Fibroblast of skin of left quadriceps (primary cell): ENCODE results near the gene TMEM270.

Source experiments
- DNase-seq, 2 experiments: peaks; one replicate each; pipeline ENCODE4 v3.0.0-alpha.2; 2013; ENCODE audit warnings: low read depth in 2 of 2

TMEM270 gene

DNA sequence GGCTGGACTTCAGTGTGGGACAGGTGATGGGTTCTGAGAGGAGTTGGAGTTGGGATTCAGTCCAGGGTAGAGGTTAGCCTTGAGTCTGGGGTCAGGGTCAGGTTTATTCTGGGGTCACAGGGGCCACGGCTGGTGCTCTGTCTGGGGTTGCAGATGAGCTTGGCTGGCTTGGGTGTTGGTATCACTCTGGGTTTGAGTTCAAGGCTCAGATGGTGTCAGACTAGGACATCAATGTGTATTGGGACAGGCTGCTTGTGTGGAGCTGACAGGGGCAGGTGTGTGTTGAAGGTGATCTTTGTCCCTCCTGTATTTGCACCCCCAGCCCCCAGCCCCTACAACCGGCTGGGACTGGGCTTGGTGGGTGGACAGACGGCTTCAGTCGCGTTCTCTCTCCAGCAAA lies 26.8 kb downstream of the TMEM270 start:
- no peak for DNase-seq

DNA sequence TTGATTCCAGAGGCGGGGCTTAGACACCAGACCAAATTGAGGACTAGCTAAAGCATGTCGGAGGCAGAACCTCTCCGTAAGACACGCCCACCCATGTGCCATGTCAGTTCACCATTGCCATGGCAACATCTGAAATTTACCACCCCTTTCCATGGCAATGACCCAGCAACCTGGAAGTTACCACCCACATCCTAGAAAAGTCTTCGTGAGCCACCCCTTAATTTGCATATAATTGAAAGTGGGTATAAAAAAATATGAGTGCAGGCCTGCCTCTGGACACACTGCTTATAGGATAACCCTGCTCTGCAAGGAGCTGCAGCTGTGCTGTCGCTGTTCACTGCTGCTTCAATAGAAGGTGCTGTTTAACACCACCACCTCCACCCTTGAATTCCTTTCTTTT lies 28.0 kb downstream of the TMEM270 start:
- DNase-seq, result no peak

DNA sequence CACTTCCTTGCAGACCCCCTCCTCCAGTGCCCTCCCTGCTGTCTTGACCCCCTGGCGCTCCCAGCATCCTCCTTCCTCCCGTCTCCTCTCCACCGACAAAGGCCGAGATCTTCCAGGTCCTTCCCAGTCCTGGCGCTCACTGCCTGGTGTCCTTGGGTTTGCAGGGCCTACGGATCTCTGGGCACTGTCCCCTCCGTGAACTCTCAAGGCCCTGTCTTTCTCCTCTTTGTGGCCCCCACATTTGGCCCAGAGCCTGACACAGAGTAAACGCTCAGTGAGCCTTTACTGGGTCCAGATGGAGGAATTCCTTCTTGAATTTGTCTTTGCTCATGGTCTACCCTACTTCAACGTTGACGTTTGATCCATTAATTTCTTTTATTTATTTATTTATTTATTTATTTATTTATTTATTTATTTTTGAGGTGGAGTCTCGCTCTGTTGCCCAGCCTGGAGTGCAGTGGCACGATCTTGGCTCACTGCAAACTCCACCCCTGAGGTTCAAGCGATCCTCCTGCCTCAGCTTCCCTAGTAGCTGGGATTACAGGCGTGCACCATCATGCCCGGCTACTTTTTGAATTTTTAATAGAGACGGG lies 29.7 kb downstream of the TMEM270 start:
- no peak for DNase-seq

DNA sequence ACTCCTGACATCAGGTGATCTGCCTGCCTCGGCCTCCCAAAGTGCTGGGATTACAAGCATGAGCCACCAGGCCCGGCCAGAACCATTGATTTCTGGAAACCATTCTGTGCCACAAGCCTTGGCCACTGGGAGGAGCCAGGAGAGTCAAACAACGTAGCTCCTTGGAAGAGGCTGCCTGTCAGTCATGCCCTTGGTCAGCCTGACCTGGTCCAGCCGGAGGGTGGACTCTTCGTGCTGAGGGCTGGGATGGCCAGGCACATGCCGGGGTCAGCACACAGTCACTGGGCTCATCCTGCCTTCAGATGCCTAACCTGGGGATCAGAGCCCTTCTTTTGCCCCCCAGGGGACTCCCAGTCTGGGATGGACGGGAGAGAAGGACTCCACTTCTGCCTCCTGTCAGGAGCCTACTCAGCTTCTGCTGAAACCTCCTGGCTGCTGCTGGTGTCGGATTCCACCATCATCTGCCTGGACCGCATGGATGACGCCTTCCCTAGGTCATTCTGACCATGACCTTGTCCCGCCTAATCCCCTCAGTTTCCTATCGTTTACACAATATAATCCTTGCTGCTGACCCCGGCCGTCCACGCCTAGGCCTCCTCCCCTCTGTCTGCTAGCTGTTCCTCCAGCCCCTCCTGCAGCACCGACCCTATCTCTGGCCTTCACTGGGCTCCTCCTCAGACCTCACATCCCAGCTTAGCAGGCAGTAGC lies 30.4 kb downstream of the TMEM270 start:
- DNase-seq, result no peak

DNA sequence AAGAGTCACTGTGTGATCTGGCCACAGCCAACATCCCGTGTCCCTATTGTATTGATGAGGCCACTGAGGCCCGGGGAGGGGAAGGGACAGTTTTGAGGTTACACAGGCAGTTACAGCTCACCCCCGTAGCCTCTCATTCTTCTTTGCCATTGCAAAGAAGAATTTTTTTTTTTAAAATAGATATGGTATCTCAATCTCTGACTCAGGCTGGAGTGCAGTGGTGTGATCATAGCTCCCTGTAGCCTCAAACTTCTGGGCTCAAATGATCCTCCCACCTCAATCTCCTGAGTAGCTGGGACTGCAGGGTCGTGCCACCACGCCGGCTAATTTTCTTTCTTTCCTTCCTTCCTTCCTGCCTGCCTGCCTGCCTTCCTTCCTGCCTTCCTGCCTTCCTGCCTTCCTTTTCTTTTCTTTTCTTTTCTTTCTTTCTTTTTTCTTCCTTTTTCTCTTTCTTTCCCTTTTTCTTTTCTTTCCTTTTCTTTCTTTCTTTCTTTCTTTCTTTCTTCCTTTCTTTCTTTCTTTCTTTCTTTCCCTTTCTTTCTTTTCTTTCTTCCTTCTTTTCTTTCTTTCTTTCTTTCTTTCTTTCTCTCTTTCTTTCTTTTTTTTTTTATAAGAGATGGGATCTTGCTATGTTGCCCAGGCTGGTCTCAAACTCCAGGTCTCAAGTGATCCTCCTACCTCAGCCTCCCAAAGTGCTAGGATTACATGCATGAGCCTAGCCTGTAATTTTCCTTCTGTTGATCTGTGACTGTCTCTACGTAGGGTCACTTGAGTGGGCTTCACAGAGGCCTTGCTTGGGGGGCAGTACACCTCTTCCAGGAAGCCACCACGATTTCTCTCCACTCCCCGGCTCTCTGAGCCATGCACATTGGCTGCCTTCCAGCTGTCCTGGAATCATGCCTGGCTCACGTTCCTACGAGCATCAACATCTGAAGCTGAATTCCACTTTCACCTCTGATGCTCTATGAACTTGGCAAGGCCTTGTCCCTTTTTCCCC lies 31.3 kb downstream of the TMEM270 start:
- peak in 1 of 2 experiments; percentile 43 for DNase-seq

DNA sequence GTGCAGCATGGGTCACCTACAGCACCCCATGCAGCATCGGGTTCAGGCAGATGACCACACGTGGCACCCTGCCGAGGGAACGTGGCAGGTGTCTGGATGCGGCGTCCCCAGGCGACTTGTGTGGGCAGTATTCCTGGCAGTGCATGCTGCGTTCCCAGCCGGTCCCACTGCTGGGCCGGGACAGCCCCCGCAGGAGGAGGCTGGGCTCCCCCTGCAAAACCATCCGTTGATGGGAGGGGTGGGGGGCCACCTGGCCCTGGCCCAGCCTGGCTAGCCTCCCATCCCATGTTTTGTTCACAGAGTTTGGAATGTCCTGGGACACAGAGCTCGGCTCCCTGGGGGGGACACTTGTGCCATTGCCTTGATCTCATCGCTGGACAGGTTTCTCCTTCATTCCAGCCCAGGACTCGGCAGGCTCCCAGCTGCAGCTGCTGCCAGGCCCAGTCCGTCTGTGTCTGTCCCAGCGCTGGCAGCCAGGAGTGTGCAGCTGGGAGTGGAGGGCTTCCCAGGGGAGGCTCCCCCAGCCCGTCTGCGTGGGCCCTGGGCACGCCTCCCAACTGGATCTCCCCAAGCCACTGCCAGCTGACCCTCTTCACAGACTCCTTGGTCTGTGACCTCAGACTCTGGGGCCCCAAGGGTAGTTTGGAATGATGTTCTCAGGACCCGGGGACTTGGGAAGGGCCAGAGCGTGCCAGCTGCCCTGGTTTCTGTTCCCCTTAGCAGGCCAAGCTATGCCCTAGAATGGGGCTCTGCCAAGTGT lies 32.6 kb downstream of the TMEM270 start:
- no peak for DNase-seq

DNA sequence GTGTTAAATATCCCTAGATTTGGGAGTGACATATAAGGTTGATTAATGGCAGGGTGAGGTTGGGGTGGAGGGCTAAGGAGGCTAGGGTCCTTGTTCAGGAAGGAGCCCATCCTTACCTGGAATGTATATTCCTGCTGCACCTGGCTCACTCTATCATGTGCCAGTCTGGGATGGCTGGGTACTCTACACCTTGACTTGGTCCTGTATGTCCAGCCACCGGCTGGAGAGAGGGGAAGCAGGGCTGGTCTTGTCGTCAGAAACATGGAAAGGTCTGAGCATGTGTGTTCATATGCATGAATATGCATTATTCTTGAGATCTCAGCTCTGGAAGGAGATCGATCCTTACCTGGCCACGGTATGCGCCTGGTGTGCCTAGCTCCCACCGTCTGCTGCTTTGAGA lies 33.2 kb downstream of the TMEM270 start:
- DNase-seq, result no peak

DNA sequence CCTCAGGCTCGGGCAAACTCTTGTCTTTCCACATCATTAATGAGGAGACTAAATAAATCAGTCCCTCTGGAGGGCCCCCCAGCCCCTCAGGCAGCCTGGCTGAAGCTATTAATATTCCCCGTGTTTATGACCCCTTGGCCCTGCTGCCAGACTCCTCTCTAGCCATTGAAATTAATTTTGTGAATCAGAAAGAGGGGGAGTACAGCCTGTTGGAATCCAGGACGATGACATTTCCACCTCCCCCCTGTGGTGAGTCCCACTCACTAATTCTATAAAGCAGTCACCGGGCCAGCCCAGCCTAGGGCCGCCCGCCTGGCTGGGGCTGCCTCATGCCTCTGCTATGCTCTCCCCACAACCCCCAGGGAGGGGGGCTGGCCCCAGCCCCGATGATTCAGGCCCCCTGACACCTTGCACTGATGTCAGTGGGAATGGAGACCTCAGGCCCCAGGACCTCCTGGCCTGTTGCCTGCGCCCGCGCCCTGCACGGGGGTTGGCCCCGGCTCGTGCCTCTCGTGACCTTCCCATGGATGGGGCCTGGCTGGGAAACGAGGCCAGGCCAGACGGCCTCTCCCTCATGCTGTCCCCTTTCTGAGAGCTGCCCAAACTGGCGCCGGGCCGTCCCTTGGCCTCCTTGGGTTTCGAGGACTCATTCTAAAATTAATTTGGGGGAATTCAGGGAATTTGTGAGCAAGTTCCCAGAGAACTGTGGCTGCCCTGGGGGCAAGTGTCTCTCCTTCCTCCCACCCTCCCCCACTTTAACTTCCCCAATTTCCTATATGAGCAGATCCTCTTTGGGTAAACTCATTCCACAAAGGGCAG lies 34.0 kb downstream of the TMEM270 start:
- DNase-seq, result peak; percentile 86 to 87

DNA sequence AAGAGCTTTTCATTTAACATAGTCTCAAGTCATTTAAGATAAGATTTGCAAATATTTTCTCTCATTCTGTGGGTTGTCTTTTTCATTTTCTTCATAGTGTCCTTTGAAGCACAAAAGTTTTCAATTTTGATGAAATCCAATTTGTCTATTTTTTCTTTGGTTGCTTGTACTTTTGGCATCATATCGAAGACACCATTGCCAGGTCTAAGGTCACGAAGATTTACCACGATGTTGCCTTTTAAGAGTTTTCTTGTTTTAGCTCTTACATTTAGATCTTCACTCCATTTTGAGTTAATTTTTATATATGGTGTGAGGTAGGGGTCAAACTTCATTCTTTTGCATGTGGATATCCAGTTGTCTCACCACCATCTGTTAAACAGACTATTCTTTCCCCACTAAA lies 34.7 kb downstream of the TMEM270 start:
- DNase-seq, result no peak

DNA sequence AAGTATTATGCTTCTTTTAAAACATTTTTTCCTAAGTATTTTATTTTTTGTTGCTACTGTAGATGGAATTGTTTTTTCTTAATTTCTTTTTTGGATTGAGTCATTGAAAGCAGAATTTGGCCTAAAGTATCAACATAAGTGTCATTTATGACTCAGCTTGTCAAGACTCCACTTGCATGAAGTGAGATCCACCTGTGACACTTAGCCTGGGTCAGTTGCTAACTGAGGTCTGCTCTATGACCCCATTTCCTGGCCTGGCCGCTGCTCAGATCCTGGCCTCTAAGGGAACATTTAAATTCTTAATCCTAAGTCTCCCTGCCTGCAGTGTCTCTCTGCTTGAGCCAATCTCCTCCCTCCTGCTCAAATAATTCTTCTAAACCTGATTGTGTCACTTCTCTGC lies 35.5 kb downstream of the TMEM270 start:
- no peak for DNase-seq

DNA sequence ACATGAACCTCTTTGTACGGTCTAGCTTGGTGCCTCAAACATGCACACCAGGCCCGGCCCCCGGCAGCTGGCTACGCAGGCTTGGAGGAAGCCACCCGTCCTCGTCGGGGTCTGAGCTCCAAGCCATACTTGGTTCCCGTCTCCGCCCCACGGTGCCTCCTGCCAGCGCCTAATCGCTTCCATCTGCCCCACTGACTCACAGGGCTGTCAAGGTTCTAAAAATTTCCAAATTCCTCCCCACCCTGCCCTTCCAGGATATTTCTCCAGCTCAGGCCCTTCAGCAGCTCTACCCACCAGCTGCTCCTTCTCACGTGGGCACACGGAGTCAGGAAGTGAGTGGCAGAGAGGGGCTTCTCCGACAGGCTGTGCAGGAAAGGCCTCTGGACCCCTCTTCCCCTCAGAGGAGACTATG lies 38.8 kb downstream of the TMEM270 start:
- peak; percentile 90 to 91 for DNase-seq

DNA sequence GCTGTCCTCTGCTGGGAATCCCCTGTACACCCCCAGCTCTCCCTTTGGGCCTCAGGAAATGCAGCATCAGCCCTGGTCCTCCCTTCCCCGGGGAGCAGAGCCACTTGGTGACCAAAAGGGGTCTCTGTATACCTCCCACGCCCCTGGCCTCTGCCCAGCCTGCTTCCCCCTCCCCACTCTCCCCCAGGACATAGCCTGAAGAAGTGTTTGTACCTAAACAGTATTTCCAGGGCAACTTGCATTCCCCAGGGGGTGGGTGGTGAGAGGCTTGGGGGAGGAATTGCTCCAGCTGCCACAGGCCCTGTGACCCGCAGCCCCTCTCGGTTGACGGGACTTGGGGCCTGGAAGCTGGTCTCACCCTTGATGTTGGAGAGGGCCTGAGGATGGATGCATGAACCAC lies 39.3 kb downstream of the TMEM270 start:
- no peak for DNase-seq

DNA sequence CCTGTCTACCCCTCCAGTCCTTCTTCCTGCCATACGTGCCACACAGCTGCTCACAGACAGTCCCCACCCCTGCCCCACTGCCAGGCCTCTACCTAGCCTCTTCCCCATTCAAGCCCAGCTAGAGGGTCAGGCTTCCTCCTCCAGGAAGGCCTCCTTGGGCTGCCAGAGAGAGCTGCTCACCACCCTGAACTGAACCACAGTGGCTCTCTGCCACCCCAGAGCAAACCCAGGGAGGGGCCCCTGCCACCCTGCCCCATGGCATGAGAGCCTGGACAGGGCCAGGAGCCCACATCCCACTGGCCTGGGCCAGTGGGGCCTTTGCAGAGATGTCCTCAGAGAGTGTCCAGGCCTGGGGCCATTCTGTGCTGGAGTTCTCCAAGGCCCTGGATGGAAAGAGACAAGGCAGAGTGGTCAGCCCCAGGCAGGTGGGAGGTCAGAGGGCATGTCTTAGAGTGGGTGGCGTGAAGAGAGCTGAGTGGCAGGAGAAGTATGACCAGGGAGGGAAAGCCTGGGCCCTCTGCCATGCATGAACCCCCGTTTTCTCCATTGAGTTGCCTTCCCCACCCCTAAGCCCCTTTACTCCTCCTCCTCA lies 40.4 kb downstream of the TMEM270 start:
- no peak for DNase-seq

DNA sequence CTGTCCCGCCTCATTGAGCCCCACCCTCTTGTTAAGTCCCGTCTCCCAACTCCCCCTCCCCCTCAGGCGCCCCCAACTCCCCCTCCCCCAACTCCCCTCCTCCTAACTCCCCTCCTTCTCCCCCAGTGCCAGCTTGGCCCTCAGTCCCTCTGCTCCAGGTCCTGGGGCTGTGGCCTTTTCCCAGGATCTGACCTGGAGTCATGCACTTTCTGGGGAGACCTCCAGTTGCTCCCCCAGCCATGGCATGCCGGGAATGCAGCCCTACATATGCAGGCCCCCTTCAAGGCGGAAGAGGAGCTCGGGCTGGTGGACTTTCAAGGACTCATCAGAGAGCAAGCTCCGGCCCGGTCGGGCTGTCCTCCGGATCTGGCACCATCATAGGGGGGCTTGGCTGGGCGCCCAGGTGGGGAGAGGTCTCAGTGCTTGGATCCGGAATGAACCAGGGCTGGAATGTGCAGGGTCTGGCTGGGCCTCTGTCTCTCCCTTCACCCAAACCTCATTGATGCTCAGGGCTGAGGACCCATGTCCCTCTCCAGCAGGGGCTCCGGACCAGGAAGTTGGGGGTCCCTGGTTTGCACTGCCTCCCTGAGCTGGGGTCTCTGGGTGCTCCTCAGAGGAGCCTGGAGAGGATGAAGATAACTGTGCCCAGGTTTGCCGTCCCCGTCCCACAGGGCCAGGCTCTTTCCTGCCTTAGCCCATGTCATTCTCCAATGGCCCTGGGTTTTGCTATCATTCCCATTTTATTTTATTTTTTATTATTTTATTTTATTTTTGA lies 41.1 kb downstream of the TMEM270 start:
- DNase-seq, result no peak

DNA sequence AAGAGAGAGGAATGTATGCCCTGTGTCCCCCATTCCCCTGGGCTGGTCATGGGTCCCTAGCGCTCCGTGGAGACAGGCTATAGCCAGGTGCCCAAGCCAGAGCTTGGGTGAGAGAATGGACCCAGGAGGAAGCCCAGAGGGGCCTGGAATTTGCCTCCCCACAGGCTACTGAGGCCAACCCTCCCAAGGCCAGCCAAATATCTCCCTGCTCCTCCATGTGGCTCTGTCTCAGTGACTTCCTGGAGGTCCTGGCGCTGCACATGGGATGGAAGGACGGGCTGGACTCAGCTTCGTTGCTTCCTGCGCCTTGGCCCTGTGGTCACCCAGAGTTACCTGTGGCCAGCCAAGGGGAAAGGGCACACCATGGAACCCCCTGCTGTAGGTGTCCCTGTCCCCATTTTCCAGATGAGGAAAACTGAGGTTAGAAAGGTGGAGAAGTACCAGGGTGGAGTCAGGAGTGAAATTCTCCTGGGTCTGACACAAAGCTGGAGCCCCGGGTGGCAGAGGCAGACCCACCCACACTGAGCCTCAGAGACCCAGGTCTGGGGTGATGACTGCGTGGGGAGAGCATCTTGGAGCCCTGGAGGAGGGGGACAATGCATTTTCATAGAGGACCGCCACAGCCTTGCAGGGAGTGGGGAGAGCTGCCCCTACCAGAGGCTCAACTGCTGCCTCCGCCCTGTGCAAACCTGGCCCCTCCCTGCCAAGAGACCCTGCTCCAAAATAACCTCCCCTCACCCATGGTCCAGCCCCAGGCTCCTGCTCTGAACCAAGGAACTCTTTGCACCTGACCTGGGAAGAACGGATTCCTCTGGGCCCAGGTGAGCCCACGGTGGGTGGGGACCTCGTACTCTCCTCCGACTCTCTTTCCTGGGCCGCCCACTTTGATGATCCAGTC lies 42.6 kb downstream of the TMEM270 start:
- no peak for DNase-seq

DNA sequence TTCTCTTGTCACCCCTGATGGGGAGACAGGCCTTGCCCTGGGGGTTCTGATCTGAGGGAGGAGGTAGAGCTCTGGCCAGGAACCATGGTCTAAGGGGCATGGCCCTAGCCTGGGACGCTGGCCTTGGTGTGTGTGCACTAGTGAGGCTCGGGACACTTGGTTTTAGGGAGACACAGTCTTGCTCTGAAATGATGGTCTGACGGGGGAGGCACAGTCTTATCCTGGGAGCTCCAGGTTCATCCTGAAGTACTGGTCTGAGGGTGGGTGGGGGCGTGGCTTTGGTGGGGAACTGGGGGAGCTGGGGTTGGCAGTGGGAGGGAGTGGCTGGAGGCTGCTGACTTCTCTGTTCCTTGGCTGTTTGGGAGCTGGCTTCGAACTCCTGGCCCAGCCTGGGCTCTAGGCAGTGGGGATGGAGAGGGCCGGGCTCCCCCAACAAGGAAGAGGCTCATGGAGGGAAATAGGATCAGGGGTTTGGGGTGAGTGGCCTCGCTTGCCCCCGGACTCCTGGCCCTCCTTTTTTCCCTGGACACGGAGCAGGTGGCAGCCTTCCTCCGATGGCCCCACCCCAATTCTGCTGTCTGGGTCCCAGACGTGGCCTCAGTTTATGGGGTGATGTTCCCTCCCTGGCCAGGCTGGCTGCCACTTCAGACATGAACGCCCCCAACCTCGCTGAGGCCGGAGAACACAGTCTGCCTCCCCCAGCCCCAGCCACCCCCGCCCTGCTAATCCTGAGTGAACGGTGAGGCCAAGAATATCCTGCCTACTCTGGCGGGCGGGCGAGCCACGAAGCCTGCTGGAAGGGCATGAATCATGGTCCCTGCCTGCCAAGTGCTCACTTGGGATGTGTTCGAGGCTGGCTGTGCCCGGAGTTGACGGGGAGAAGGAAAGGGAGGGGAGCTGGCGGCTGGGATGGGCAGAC lies 43.5 kb downstream of the TMEM270 start:
- DNase-seq, result no peak

DNA sequence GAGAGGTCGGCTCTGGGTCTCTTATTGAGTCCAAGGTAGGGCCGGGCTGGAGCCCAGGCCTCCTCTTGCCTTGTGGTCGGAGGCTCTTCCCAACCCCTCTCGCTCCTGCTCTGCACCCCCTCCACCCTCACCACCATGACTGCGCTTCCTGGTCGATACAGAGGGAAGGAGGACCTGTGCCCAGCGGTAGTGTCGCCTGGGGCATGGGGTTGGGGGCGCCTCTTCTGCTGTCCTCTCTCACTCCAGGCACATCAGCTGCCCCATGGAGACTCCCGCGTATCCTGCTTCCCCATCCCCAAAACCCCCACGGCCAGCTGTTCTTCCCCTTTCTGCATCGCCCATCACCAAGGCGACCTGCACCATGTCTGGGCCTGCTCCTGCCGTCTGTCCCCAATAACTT lies 44.4 kb downstream of the TMEM270 start:
- DNase-seq, result no peak

DNA sequence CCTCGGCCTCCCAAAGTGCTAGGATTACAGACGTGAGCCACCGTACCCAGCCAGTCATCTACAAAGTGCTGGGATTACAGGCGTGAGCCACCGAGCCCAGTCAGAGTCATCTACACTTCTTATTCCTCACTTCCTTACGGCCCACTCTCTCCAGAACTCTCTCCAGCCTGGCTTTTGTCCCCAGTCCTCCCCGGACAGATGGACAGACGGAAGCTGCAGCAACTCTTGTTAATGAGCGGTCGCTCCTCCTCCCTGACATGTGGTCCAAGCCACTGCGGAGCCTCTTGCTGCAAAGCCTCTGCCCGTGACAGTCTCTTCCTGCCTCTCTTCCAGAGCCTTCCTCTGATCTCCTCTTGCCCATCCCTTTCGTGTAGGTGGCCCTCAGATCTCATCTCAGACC lies 45.9 kb downstream of the TMEM270 start:
- DNase-seq, result no peak
